ENCODE measurements around the gene INSC. TPM values are rescaled to one million over a fixed set of nuclear protein-coding genes. Genes with fewer than 3 reads are reported as not detected.

Gene INSC
- total and polyA plus RNA-seq, 4 experiments from 2014 or later: 0.35 TPM; not detected in 3

DNA sequence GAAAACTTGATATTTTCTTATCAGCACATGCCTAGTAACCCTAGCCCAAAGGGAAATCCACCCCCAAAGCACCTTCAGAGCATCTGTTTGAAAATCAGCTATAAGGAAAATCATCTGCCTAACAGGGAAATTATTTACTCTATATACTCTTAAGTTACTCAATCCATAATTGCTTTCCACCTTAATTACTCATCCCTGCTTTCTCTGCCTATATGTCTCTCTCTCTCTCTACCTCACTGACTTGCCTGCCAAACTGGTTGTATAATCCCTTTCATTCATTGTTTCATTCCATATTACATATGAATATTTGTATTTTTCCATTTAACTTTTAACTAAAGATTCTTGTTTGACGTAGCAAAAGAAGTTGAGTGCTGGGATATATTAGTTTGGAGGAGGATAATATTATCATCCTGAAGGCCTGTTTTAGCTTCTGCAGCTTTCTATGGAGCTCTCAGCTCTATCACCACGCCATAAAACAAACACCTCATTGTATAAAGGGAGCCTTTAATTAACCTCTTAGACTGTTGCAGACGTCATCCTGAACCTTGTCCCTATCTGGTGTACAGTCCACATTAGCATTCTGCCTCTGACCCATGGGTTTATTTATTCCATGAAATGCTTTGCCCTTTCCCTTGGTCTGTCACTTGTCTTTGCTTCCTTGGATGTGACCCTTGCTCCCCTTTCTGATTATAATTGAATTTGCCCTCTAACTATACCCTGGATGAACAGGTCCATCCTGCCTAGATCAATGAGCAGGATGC is 98.9 kb downstream of the INSC start:
- Mint-ChIP-seq H3K4me3 (no peak overlapping the region), H3K9me3 (no peaks in the 10 kb centered on the region), H3K27me3 (peaks cover 0 to 2% of the 10 kb centered on the region in 2 donors), H3K4me1 (no peaks in the 10 kb centered on the region), H3K36me3 (no peaks in the 10 kb centered on the region), H3K27ac (no peak overlapping the region)
- CTCF ChIA-PET (ENCODE audit: partially characterized antibody): no interaction called here
- Histone ChIP-seq H3K36me3 (ENCODE audit: insufficient read depth, low read length) (no peaks in the 10 kb centered on the region), H3K27me3 (ENCODE audit: insufficient read depth, low read length) (no peaks in the 10 kb centered on the region), H3K27ac (ENCODE audit: low read depth, low read length) (no peak overlapping the region), H3K9me3 (ENCODE audit: control insufficient read depth in 1 of 2, low read length in 2 of 2) (no peaks in the 10 kb centered on the region), H3K4me3 (ENCODE audit: low read length in 2 of 2) (no peak overlapping the region), H3K4me1 (ENCODE audit: insufficient read depth, low read length) (no peaks in the 10 kb centered on the region)
- intact Hi-C loops (cut with micrococcal nuclease): no loop called here
- DNase-seq: no peak
- POLR2A ChIA-PET (ENCODE audit: partially characterized antibody): no interaction called here

DNA sequence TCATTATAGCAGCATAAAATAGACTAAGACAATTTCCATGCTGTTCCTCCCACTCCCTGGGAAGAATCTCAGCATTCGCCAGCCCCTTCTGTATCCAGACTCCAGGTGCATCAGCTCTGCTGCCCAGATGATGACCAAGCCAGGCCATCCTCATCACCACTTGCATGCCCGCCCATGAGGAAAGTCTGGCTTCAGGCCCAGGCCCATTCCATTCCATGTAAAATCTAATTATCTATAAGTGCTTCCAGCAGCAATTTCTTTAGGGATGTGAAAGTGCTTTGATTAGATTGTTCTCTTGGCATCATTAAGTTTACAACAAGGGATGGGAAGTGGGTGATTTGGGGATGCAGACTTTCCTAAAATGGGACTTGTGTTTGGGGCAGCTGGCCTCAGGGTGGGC is 100.3 kb downstream of the INSC start:
- no peak overlapping the region for H3K4me3 ChIP-seq (ENCODE audit: low read length in 2 of 2)
- H3K9me3 Mint-ChIP-seq: no peaks in the 10 kb centered on the region
- H3K27ac Mint-ChIP-seq: no peak overlapping the region
- peaks cover 0 to 2% of the 10 kb centered on the region in 2 donors for H3K27me3 Mint-ChIP-seq
- CTCF ChIA-PET (ENCODE audit: partially characterized antibody): no interaction called here
- DNase-seq: no peak
- H3K9me3 ChIP-seq (ENCODE audit: control insufficient read depth in 1 of 2, low read length in 2 of 2): no peaks in the 10 kb centered on the region
- intact Hi-C loops (cut with micrococcal nuclease): no loop called here
- no peak overlapping the region for H3K27ac ChIP-seq (ENCODE audit: low read depth, low read length)
- H3K36me3 ChIP-seq (ENCODE audit: insufficient read depth, low read length): no peaks in the 10 kb centered on the region
- no peaks in the 10 kb centered on the region for H3K4me1 Mint-ChIP-seq
- H3K36me3 Mint-ChIP-seq: no peaks in the 10 kb centered on the region
- no peaks in the 10 kb centered on the region for H3K4me1 ChIP-seq (ENCODE audit: insufficient read depth, low read length)
- no peaks in the 10 kb centered on the region for H3K27me3 ChIP-seq (ENCODE audit: insufficient read depth, low read length)
- H3K4me3 Mint-ChIP-seq: no peak overlapping the region
- POLR2A ChIA-PET (ENCODE audit: partially characterized antibody): no interaction called here

DNA sequence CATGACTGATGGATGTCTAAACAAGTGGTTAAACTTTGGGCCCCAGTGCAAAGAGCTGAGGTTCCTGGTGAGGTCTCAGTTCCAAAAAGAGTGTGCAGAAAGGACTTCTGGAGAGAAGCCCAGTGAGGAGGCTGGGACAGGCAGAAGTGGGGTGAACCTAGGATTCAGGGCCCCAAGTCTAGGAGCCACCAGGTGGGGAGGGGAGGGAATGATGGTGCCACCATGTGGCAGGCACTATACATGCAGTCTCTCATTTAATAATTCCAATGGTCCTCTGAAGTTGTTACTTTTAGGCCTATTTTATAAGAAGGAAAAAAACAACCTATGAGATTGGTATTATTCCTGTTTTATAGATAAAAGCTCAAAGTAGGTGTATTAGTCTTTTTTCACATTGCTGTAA is 102.0 kb downstream of the INSC start:
- Histone ChIP-seq H3K27ac (ENCODE audit: low read depth, low read length) (no peak overlapping the region), H3K9me3 (ENCODE audit: control insufficient read depth in 1 of 2, low read length in 2 of 2) (no peaks in the 10 kb centered on the region), H3K4me3 (ENCODE audit: low read length in 2 of 2) (no peak overlapping the region), H3K4me1 (ENCODE audit: insufficient read depth, low read length) (no peaks in the 10 kb centered on the region), H3K36me3 (ENCODE audit: insufficient read depth, low read length) (no peaks in the 10 kb centered on the region), H3K27me3 (ENCODE audit: insufficient read depth, low read length) (no peaks in the 10 kb centered on the region)
- Mint-ChIP-seq H3K4me3 (no peak overlapping the region), H3K4me1 (no peaks in the 10 kb centered on the region), H3K9me3 (no peaks in the 10 kb centered on the region), H3K27ac (no peak overlapping the region), H3K36me3 (no peaks in the 10 kb centered on the region), H3K27me3 (no peaks in the 10 kb centered on the region)
- DNase-seq: no peak
- POLR2A ChIA-PET (ENCODE audit: partially characterized antibody): no interaction called here
- intact Hi-C loops (cut with micrococcal nuclease): no loop called here
- CTCF ChIA-PET (ENCODE audit: partially characterized antibody): interaction anchor here (1.3 to 2.0 kb wide), 2 partner anchors 9 to 309 kb away, joined by 3 to 7 read pairs; no protein-coding TSS in a partner anchor

DNA sequence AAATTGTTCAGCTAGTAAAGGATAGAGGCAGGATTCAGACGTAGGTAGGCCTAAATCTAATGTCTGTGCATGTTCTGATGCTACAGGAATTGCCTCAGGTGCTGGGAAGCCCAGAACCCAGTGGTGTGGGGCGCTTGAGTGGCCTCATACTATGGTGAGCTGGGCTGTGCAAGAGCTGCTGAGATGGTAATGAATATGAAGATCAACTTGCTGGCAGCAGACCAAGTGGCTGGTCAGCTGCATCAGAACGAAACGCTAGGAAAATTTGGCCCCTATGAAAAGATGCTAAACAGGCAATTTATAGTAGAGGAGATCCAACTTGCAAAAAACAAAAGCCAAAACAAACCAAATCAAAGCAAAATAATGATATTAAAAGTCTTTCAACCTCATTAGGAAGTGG is 102.7 kb downstream of the INSC start:
- H3K27me3 Mint-ChIP-seq: no peaks in the 10 kb centered on the region
- no peaks in the 10 kb centered on the region for H3K36me3 ChIP-seq (ENCODE audit: insufficient read depth, low read length)
- DNase-seq: no peak
- H3K9me3 ChIP-seq (ENCODE audit: control insufficient read depth in 1 of 2, low read length in 2 of 2): no peaks in the 10 kb centered on the region
- no peak overlapping the region for H3K4me3 ChIP-seq (ENCODE audit: low read length in 2 of 2)
- H3K27ac Mint-ChIP-seq: no peak overlapping the region
- H3K27me3 ChIP-seq (ENCODE audit: insufficient read depth, low read length): no peaks in the 10 kb centered on the region
- no peaks in the 10 kb centered on the region for H3K4me1 ChIP-seq (ENCODE audit: insufficient read depth, low read length)
- POLR2A ChIA-PET (ENCODE audit: partially characterized antibody): no interaction called here
- no peak overlapping the region for H3K4me3 Mint-ChIP-seq
- CTCF ChIA-PET (ENCODE audit: partially characterized antibody): interaction anchor here (2.0 kb wide), 1 partner anchor 10 kb away, joined by 7 read pairs; no protein-coding TSS in a partner anchor
- H3K27ac ChIP-seq (ENCODE audit: low read depth, low read length): no peak overlapping the region
- H3K4me1 Mint-ChIP-seq: no peaks in the 10 kb centered on the region
- no peaks in the 10 kb centered on the region for H3K36me3 Mint-ChIP-seq
- H3K9me3 Mint-ChIP-seq: no peaks in the 10 kb centered on the region
- intact Hi-C loops (cut with micrococcal nuclease): no loop called here

DNA sequence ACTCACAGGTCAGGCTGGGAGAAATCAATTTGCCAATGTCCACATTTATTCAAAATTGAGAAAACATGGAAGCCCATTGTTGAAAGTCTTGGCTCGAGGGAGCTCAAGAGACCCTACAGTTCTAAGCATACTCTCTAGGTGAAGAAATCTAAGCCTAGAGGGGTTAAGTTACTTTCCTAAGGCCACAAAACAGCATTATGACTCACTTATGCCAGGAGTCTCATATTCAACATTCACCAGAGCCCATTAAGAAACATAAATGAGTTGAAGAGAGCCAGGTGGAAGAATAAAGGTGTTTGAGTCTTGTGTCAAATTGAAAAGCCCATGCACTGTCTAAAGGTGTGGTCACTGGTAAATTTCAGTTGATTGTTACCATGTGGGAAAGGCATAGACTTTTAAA is 108.1 kb downstream of the INSC start:
- Histone ChIP-seq H3K27ac (ENCODE audit: low read depth, low read length) (no peak overlapping the region), H3K27me3 (ENCODE audit: insufficient read depth, low read length) (no peaks in the 10 kb centered on the region), H3K9me3 (ENCODE audit: control insufficient read depth in 1 of 2, low read length in 2 of 2) (no peaks in the 10 kb centered on the region), H3K36me3 (ENCODE audit: insufficient read depth, low read length) (no peaks in the 10 kb centered on the region), H3K4me3 (ENCODE audit: low read length in 2 of 2) (no peak overlapping the region), H3K4me1 (ENCODE audit: insufficient read depth, low read length) (no peaks in the 10 kb centered on the region)
- Mint-ChIP-seq H3K4me1 (no peaks in the 10 kb centered on the region), H3K27me3 (peaks cover 0 to 1% of the 10 kb centered on the region in 2 donors), H3K4me3 (no peak overlapping the region), H3K9me3 (no peaks in the 10 kb centered on the region), H3K27ac (no peak overlapping the region), H3K36me3 (no peaks in the 10 kb centered on the region)
- DNase-seq: no peak
- ChIA-PET CTCF (ENCODE audit: partially characterized antibody) (no interaction called here), POLR2A (ENCODE audit: partially characterized antibody) (no interaction called here)
- intact Hi-C loops (cut with micrococcal nuclease): no loop called here

DNA sequence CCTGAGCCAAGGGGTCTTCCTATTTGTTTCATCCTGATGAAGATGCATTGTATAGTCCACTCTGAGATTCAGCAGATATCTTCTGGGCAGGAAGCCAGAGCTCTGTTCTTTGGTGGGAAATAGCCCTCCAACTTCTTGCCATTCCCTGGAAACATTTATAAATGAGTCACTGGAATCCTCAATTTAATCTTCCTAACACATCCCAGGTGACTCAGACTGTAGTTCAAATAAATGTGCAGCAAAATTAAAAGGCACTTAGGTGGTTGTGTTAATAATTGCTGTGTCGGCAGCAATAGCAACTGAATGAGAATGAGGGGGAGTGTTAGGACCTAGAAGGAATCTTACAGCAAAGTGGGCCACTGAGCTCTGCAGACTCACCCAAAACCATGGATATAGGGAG is 108.6 kb downstream of the INSC start:
- Histone ChIP-seq H3K36me3 (ENCODE audit: insufficient read depth, low read length) (no peaks in the 10 kb centered on the region), H3K27ac (ENCODE audit: low read depth, low read length) (no peak overlapping the region), H3K4me1 (ENCODE audit: insufficient read depth, low read length) (no peaks in the 10 kb centered on the region), H3K27me3 (ENCODE audit: insufficient read depth, low read length) (no peaks in the 10 kb centered on the region), H3K4me3 (ENCODE audit: low read length in 2 of 2) (no peak overlapping the region), H3K9me3 (ENCODE audit: control insufficient read depth in 1 of 2, low read length in 2 of 2) (no peaks in the 10 kb centered on the region)
- no peaks in the 10 kb centered on the region for H3K36me3 Mint-ChIP-seq
- no peak for DNase-seq
- intact Hi-C loops (cut with micrococcal nuclease): no loop called here
- POLR2A ChIA-PET (ENCODE audit: partially characterized antibody): no interaction called here
- H3K4me3 Mint-ChIP-seq: no peak overlapping the region
- CTCF ChIA-PET (ENCODE audit: partially characterized antibody): no interaction called here
- no peaks in the 10 kb centered on the region for H3K4me1 Mint-ChIP-seq
- H3K27ac Mint-ChIP-seq: no peak overlapping the region
- peaks cover 0 to 1% of the 10 kb centered on the region in 2 donors for H3K27me3 Mint-ChIP-seq
- H3K9me3 Mint-ChIP-seq: no peaks in the 10 kb centered on the region

DNA sequence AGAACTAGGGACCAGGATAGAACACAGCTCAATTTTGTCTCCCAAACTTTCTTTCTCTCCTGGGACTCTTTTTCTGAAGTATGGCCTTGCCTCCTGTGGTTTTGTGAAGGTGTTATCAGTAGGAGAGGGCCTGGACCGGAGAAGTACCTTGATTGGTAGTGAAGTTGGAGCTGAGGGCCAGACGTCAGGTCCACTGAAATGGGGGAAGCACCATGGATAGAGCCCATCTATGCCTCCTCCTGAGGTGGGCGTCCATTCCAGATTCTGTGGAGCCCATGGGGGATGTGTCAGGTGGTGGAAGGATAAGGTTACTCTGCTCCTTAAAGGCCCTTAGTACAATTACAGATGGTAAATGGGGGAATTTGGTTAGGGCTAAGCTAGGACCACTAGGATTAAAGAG is 109.7 kb downstream of the INSC start:
- no peaks in the 10 kb centered on the region for H3K4me1 ChIP-seq (ENCODE audit: insufficient read depth, low read length)
- H3K36me3 ChIP-seq (ENCODE audit: insufficient read depth, low read length): no peaks in the 10 kb centered on the region
- no peak overlapping the region for H3K4me3 Mint-ChIP-seq
- ChIA-PET CTCF (ENCODE audit: partially characterized antibody) (interaction anchor here (1.4 kb wide), 1 partner anchor 13 kb away, joined by 4 read pairs; no protein-coding TSS in a partner anchor), POLR2A (ENCODE audit: partially characterized antibody) (no interaction called here)
- no peaks in the 10 kb centered on the region for H3K4me1 Mint-ChIP-seq
- no peaks in the 10 kb centered on the region for H3K36me3 Mint-ChIP-seq
- H3K9me3 Mint-ChIP-seq: no peaks in the 10 kb centered on the region
- no peak overlapping the region for H3K27ac ChIP-seq (ENCODE audit: low read depth, low read length)
- no peak overlapping the region for H3K27ac Mint-ChIP-seq
- no peaks in the 10 kb centered on the region for H3K27me3 ChIP-seq (ENCODE audit: insufficient read depth, low read length)
- H3K27me3 Mint-ChIP-seq: peaks cover 0 to 1% of the 10 kb centered on the region in 2 donors
- H3K4me3 ChIP-seq (ENCODE audit: low read length in 2 of 2): no peak overlapping the region
- intact Hi-C loops (cut with micrococcal nuclease): no loop called here
- H3K9me3 ChIP-seq (ENCODE audit: control insufficient read depth in 1 of 2, low read length in 2 of 2): no peaks in the 10 kb centered on the region
- DNase-seq: no peak

All from CD4-positive, alpha-beta memory T cell (primary cell).